ENCODE measurements around the gene LRP5.

DNA sequence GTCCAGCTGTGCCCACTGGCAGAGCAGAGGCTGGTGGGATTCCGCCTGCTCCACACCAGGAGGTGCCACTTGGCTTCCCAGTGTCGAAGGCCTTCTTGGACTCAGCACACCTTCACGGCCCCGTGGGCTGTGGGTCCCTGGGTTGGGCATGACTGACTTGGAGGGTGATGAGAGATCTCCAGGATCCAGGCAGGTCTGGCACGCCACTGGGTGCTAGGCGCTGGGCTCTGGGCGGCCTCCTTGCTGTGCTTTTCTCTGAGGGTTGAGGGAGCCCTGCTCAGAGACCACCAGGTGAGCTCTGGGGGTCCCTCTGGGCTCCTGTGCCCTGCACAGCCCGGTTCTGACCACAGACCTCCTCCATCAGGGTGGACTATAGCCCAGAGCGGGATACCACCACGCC is 12.3 kb downstream of the LRP5 start:
- TF ChIP-seq, protein P1, sequence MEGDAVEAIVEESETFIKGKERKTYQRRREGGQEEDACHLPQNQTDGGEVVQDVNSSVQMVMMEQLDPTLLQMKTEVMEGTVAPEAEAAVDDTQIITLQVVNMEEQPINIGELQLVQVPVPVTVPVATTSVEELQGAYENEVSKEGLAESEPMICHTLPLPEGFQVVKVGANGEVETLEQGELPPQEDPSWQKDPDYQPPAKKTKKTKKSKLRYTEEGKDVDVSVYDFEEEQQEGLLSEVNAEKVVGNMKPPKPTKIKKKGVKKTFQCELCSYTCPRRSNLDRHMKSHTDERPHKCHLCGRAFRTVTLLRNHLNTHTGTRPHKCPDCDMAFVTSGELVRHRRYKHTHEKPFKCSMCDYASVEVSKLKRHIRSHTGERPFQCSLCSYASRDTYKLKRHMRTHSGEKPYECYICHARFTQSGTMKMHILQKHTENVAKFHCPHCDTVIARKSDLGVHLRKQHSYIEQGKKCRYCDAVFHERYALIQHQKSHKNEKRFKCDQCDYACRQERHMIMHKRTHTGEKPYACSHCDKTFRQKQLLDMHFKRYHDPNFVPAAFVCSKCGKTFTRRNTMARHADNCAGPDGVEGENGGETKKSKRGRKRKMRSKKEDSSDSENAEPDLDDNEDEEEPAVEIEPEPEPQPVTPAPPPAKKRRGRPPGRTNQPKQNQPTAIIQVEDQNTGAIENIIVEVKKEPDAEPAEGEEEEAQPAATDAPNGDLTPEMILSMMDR (IDR thresholded peaks at IDR 0.05) = no peak
- no peak for TF ChIP-seq POLR2A (IDR thresholded peaks at IDR 0.05)

Measured in testis (tissue), 2 donors.